ENCODE data around the gene UBE2F.
"Not testable (repeated sequence)": the region's sequence is repeated elsewhere in the genome, so short reads cannot be mapped to it uniquely, and the experiment has no call there.

Gene UBE2F

GRCh38 chr2:237955640-237956401 is 11.0 kb upstream of the UBE2F start:
- in situ Hi-C loops (cut with MboI; ENCODE audit: low sequenced_read_pairs, unreplicated experiment) = no loop called here
- no peak for DNase-seq (ENCODE audit: low spot score)
- TF ChIP-seq CTCF (IDR thresholded peaks at IDR 0.05; ENCODE audit: borderline replicate concordance, control extremely low read depth, extremely low read depth, insufficient read depth, missing control alignments) = no peak

GRCh38 chr2:237956402-237956736 is 10.4 kb upstream of the UBE2F start:
- DNase-seq (ENCODE audit: low spot score) = no peak
- TF ChIP-seq CTCF (IDR thresholded peaks at IDR 0.05; ENCODE audit: borderline replicate concordance, control extremely low read depth, extremely low read depth, insufficient read depth, missing control alignments) = no peak
- in situ Hi-C loops (cut with MboI; ENCODE audit: low sequenced_read_pairs, unreplicated experiment) = no loop called here

GRCh38 chr2:237961637-237962036 is 5.2 kb upstream of the UBE2F start:
- no peak for TF ChIP-seq CTCF (IDR thresholded peaks at IDR 0.05; ENCODE audit: borderline replicate concordance, control extremely low read depth, extremely low read depth, insufficient read depth, missing control alignments)
- DNase-seq (ENCODE audit: low spot score) = no peak
- in situ Hi-C loops (cut with MboI; ENCODE audit: low sequenced_read_pairs, unreplicated experiment) = no loop called here

- in situ Hi-C loops (cut with MboI; ENCODE audit: low sequenced_read_pairs, unreplicated experiment) = no loop called here
- DNase-seq (ENCODE audit: low spot score) = no peak
These were observed 4.3 kb upstream of the UBE2F start for GRCh38 chr2:237962432-237963084.

GRCh38 chr2:237963490-237963991 is 3.3 kb upstream of the UBE2F start:
- DNase-seq (ENCODE audit: low spot score); in situ Hi-C loops (cut with MboI; ENCODE audit: low sequenced_read_pairs, unreplicated experiment): not testable (repeated sequence)

More at GRCh38 chr2:237962432-237963084, 4.3 kb upstream of the UBE2F start:
- TF ChIP-seq CTCF (IDR thresholded peaks at IDR 0.05; ENCODE audit: borderline replicate concordance, control extremely low read depth, extremely low read depth, insufficient read depth, missing control alignments) = no peak

- in situ Hi-C loops (cut with MboI; ENCODE audit: low sequenced_read_pairs, unreplicated experiment) = no loop called here
- TF ChIP-seq CTCF (IDR thresholded peaks at IDR 0.05; ENCODE audit: borderline replicate concordance, control extremely low read depth, extremely low read depth, insufficient read depth, missing control alignments) = no peak
- no peak for DNase-seq (ENCODE audit: low spot score)
These were observed 2.6 kb upstream of the UBE2F start for GRCh38 chr2:237964194-237964577.
